WTC11 (cell line): Measurements from ENCODE around the gene GDI1. TPM values are rescaled to one million over a fixed set of nuclear protein-coding genes. Genes with fewer than 3 reads are reported as not detected.

Experiments used
- ATAC-seq: fragments of 200-7000 bp; cut with Tn5 transposase; 2 replicates; pipeline ENCODE4 v1.10.0; 2021; ENCODE audit warnings: mild to moderate bottlenecking, moderate library complexity
- CTCF ChIA-PET: fragments of 300-600 bp; sonication (Branson Sonifier 250); formaldehyde crosslinking; loops from one replicate; lab custom pipeline; 2021; ENCODE audit warnings: antibody characterized with exemption; lab: Charles Lee
- POLR2A ChIA-PET: fragments of 350-600 bp; sonication (Branson Sonifier 250); formaldehyde crosslinking; loops from one replicate; lab custom pipeline; 2021; ENCODE audit warnings: antibody characterized with exemption; lab: Charles Lee
- DNase-seq: peaks from one replicate; pipeline ENCODE4 v3.0.0; 2021; ENCODE audit warnings: low spot score
- H3K27ac Mint-ChIP-seq: 2 replicates; pipeline ENCODE4 v1.8.0; 2021; ENCODE audit warnings: mixed read lengths
- H3K27me3 Mint-ChIP-seq: 2 replicates; pipeline ENCODE4 v1.8.0; 2021; ENCODE audit warnings: low read depth, mild to moderate bottlenecking, moderate library complexity, mixed read lengths
- H3K36me3 Mint-ChIP-seq: 2 replicates; pipeline ENCODE4 v1.8.0; 2021; ENCODE audit warnings: mixed read lengths
- H3K4me1 Mint-ChIP-seq: 2 replicates; pipeline ENCODE4 v1.8.0; 2022; ENCODE audit warnings: mixed read lengths
- H3K4me3 Mint-ChIP-seq: 2 replicates; pipeline ENCODE4 v1.8.0; 2021; ENCODE audit warnings: mild to moderate bottlenecking, moderate library complexity, mixed read lengths
- H3K9me3 Mint-ChIP-seq: 2 replicates; pipeline ENCODE4 v1.8.0; 2021; ENCODE audit warnings: mixed read lengths
- ELF4 ChIP-seq: sonication (generic); formaldehyde crosslinking; IDR thresholded peaks from 2 replicates; pipeline ENCODE4 v1.8.1; 2022; ENCODE audit warnings: low read depth, mild to moderate bottlenecking, moderate library complexity, missing genetic modification reagents
- EMX1 ChIP-seq: fragments of 250-450 bp; sonication (Bioruptor Pico); IDR thresholded peaks from 2 replicates; pipeline ENCODE4 v1.8.0; 2021; ENCODE audit warnings: mild to moderate bottlenecking
- ETV6 ChIP-seq: sonication (generic); formaldehyde crosslinking; IDR thresholded peaks from 2 replicates; pipeline ENCODE4 v1.8.1; 2022; ENCODE audit warnings: mild to moderate bottlenecking, missing genetic modification reagents
- FOXP4 ChIP-seq: sonication (generic); formaldehyde crosslinking; IDR thresholded peaks from 2 replicates; pipeline ENCODE4 v1.8.0; 2022; ENCODE audit warnings: mild to moderate bottlenecking, missing genetic modification reagents
- HMGXB4 ChIP-seq: sonication (generic); formaldehyde crosslinking; IDR thresholded peaks from 2 replicates; pipeline ENCODE4 v1.8.1; 2023; ENCODE audit warnings: mild to moderate bottlenecking, moderate library complexity, missing genetic modification reagents
- JAZF1 ChIP-seq: fragments of 250-450 bp; sonication (Bioruptor Pico); IDR thresholded peaks from 2 replicates; pipeline ENCODE4 v1.9.0; 2021; ENCODE audit warnings: moderate library complexity, mild to moderate bottlenecking, inconsistent platforms
- KAT7 ChIP-seq: sonication (generic); formaldehyde crosslinking; IDR thresholded peaks from 2 replicates; pipeline ENCODE4 v1.8.1; 2023; ENCODE audit warnings: missing genetic modification reagents, mild to moderate bottlenecking, borderline replicate concordance
- MXD4 ChIP-seq: fragments of 250-450 bp; sonication (Bioruptor Pico); IDR thresholded peaks from 2 replicates; pipeline ENCODE4 v1.8.0; 2021; ENCODE audit warnings: mild to moderate bottlenecking, moderate library complexity, borderline replicate concordance
- RORB ChIP-seq: fragments of 250-450 bp; sonication (Bioruptor Pico); IDR thresholded peaks from 2 replicates; pipeline ENCODE4 v1.9.0; 2021; ENCODE audit warnings: mild to moderate bottlenecking
- TEAD1 ChIP-seq: sonication (generic); formaldehyde crosslinking; IDR thresholded peaks from 2 replicates; pipeline ENCODE4 v1.8.0; 2022; ENCODE audit warnings: mild to moderate bottlenecking, missing genetic modification reagents
- TEAD4 ChIP-seq: sonication (generic); formaldehyde crosslinking; IDR thresholded peaks from 2 replicates; pipeline ENCODE4 v1.8.0; 2022; ENCODE audit warnings: mild to moderate bottlenecking, missing genetic modification reagents
- USF2 ChIP-seq: sonication (generic); formaldehyde crosslinking; IDR thresholded peaks from 2 replicates; pipeline ENCODE4 v1.8.1; 2023; ENCODE audit warnings: mild to moderate bottlenecking, missing genetic modification reagents, moderate library complexity
- ZBTB43 ChIP-seq: sonication (generic); formaldehyde crosslinking; IDR thresholded peaks from 2 replicates; pipeline ENCODE4 v1.8.1; 2023; ENCODE audit warnings: mild to moderate bottlenecking, missing genetic modification reagents
- ZNF423 ChIP-seq: fragments of 250-450 bp; sonication (Bioruptor Pico); IDR thresholded peaks from 2 replicates; pipeline ENCODE4 v2.1.2; 2022; ENCODE audit warnings: mild to moderate bottlenecking, moderate library complexity
- ZNF671 ChIP-seq: fragments of 250-450 bp; sonication (Bioruptor Pico); IDR thresholded peaks from 2 replicates; pipeline ENCODE4 v1.8.0; 2021; ENCODE audit warnings: mild to moderate bottlenecking
- total RNA-seq: library from RNA; stranded (reverse); gene quantifications from 3 replicates; pipeline ENCODE4 v1.2.3, GENCODE V29; 2021
- TF ChIP-seq, protein P1 (sequence below): sonication (generic); formaldehyde crosslinking; IDR thresholded peaks from 2 replicates; pipeline ENCODE4 v1.8.1; 2022; ENCODE audit warnings: low read depth, missing genetic modification reagents, borderline replicate concordance
- TF ChIP-seq, protein P2 (sequence below): sonication (generic); formaldehyde crosslinking; IDR thresholded peaks from 2 replicates; pipeline ENCODE4 v1.8.1; 2022; ENCODE audit warnings: missing genetic modification reagents, borderline replicate concordance
- TF ChIP-seq, protein P3 (sequence below): fragments of 250-450 bp; sonication (Bioruptor Pico); IDR thresholded peaks from 2 replicates; pipeline ENCODE4 v1.8.0; 2021; ENCODE audit warnings: mild to moderate bottlenecking
- TF ChIP-seq, protein P4 (sequence below): sonication (generic); formaldehyde crosslinking; IDR thresholded peaks from 2 replicates; pipeline ENCODE4 v1.8.0; 2023; ENCODE audit warnings: missing genetic modification reagents
- TF ChIP-seq, protein P5 (sequence below): sonication (generic); formaldehyde crosslinking; IDR thresholded peaks from 2 replicates; pipeline ENCODE4 v1.8.0; 2023; ENCODE audit warnings: missing genetic modification reagents, mild to moderate bottlenecking, borderline replicate concordance

Gene GDI1
- total RNA-seq, 1 experiment from 2014 or later = 108 TPM

DNA sequence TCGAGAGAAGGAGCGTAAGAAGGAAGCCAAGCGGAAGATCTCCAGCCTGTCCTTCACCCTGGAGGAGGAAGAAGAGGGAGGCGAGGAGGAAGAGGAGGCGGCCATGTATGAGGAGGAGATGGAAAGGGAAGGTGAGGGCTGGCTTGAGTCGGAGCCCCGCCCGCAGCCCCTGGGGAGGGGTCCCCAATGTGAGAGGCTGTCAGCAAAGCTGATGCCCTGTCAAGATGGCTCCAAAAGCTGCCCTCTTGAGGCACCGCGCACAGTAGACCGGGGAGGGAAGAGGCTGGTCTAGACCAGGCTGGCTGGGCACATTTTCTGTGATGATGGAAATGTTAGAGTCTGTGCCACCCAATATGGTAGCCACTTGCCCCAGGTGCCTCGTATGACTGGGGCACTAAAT lies 9.5 kb downstream of the GDI1 start:
- Mint-ChIP-seq H3K27ac (no peak overlapping the region), H3K36me3 (peaks cover 9% of the 10 kb centered on the region), H3K4me3 (no peak overlapping the region), H3K4me1 (no peaks in the 10 kb centered on the region), H3K27me3 (no peaks in the 10 kb centered on the region), H3K9me3 (no peaks in the 10 kb centered on the region)
- DNase-seq = no peak
- ChIA-PET POLR2A (no interaction called here), CTCF (no interaction called here)
- TF ChIP-seq, protein P1, sequence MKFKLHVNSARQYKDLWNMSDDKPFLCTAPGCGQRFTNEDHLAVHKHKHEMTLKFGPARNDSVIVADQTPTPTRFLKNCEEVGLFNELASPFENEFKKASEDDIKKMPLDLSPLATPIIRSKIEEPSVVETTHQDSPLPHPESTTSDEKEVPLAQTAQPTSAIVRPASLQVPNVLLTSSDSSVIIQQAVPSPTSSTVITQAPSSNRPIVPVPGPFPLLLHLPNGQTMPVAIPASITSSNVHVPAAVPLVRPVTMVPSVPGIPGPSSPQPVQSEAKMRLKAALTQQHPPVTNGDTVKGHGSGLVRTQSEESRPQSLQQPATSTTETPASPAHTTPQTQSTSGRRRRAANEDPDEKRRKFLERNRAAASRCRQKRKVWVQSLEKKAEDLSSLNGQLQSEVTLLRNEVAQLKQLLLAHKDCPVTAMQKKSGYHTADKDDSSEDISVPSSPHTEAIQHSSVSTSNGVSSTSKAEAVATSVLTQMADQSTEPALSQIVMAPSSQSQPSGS = no peak
- no peak for TF ChIP-seq MXD4 (CRISPR knock-in tag)
- no peak for TF ChIP-seq TEAD4 (CRISPR knock-in tag)
- TF ChIP-seq, protein P2, sequence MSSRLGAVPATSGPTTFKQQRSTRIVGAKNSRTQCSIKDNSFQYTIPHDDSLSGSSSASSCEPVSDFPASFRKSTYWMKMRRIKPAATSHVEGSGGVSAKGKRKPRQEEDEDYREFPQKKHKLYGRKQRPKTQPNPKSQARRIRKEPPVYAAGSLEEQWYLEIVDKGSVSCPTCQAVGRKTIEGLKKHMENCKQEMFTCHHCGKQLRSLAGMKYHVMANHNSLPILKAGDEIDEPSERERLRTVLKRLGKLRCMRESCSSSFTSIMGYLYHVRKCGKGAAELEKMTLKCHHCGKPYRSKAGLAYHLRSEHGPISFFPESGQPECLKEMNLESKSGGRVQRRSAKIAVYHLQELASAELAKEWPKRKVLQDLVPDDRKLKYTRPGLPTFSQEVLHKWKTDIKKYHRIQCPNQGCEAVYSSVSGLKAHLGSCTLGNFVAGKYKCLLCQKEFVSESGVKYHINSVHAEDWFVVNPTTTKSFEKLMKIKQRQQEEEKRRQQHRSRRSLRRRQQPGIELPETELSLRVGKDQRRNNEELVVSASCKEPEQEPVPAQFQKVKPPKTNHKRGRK (CRISPR knock-in tag) = no peak
- TF ChIP-seq, protein P3, sequence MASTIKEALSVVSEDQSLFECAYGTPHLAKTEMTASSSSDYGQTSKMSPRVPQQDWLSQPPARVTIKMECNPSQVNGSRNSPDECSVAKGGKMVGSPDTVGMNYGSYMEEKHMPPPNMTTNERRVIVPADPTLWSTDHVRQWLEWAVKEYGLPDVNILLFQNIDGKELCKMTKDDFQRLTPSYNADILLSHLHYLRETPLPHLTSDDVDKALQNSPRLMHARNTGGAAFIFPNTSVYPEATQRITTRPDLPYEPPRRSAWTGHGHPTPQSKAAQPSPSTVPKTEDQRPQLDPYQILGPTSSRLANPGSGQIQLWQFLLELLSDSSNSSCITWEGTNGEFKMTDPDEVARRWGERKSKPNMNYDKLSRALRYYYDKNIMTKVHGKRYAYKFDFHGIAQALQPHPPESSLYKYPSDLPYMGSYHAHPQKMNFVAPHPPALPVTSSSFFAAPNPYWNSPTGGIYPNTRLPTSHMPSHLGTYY (CRISPR knock-in tag) = no peak
- TF ChIP-seq ZBTB43 (CRISPR knock-in tag) = no peak
- TF ChIP-seq TEAD1 (CRISPR knock-in tag) = no peak
- TF ChIP-seq FOXP4 (CRISPR knock-in tag) = no peak
- TF ChIP-seq ZNF423 = no peak
- no peak for TF ChIP-seq HMGXB4 (CRISPR knock-in tag)
- TF ChIP-seq RORB = no peak
- no peak for TF ChIP-seq KAT7 (CRISPR knock-in tag)
- no peak for TF ChIP-seq ELF4 (CRISPR knock-in tag)
- TF ChIP-seq, protein P4, sequence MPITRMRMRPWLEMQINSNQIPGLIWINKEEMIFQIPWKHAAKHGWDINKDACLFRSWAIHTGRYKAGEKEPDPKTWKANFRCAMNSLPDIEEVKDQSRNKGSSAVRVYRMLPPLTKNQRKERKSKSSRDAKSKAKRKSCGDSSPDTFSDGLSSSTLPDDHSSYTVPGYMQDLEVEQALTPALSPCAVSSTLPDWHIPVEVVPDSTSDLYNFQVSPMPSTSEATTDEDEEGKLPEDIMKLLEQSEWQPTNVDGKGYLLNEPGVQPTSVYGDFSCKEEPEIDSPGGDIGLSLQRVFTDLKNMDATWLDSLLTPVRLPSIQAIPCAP (CRISPR knock-in tag) = no peak
- no peak for TF ChIP-seq JAZF1 (CRISPR knock-in tag)
- no peak for TF ChIP-seq ETV6 (CRISPR knock-in tag)
- no peak for ATAC-seq

- Mint-ChIP-seq H3K36me3 (peaks cover 6% of the 10 kb centered on the region), H3K27ac (no peak overlapping the region), H3K4me1 (no peaks in the 10 kb centered on the region), H3K4me3 (no peak overlapping the region), H3K9me3 (no peaks in the 10 kb centered on the region), H3K27me3 (no peaks in the 10 kb centered on the region)
- ATAC-seq (no peak), DNase-seq (no peak)
- ChIA-PET CTCF (interaction anchor here (0.7 kb wide), 1 partner anchor 24 kb away, joined by 3 read pairs; no protein-coding TSS in a partner anchor), POLR2A (no interaction called here)
- TF ChIP-seq, protein P5, sequence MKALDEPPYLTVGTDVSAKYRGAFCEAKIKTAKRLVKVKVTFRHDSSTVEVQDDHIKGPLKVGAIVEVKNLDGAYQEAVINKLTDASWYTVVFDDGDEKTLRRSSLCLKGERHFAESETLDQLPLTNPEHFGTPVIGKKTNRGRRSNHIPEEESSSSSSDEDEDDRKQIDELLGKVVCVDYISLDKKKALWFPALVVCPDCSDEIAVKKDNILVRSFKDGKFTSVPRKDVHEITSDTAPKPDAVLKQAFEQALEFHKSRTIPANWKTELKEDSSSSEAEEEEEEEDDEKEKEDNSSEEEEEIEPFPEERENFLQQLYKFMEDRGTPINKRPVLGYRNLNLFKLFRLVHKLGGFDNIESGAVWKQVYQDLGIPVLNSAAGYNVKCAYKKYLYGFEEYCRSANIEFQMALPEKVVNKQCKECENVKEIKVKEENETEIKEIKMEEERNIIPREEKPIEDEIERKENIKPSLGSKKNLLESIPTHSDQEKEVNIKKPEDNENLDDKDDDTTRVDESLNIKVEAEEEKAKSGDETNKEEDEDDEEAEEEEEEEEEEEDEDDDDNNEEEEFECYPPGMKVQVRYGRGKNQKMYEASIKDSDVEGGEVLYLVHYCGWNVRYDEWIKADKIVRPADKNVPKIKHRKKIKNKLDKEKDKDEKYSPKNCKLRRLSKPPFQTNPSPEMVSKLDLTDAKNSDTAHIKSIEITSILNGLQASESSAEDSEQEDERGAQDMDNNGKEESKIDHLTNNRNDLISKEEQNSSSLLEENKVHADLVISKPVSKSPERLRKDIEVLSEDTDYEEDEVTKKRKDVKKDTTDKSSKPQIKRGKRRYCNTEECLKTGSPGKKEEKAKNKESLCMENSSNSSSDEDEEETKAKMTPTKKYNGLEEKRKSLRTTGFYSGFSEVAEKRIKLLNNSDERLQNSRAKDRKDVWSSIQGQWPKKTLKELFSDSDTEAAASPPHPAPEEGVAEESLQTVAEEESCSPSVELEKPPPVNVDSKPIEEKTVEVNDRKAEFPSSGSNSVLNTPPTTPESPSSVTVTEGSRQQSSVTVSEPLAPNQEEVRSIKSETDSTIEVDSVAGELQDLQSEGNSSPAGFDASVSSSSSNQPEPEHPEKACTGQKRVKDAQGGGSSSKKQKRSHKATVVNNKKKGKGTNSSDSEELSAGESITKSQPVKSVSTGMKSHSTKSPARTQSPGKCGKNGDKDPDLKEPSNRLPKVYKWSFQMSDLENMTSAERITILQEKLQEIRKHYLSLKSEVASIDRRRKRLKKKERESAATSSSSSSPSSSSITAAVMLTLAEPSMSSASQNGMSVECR (CRISPR knock-in tag) = no peak
- no peak for TF ChIP-seq EMX1 (CRISPR knock-in tag)
- no peak for TF ChIP-seq ZNF671
- TF ChIP-seq USF2 (CRISPR knock-in tag) = no peak
These were observed 11.5 kb downstream of the GDI1 start for GRCh38 chrX:154448484-154448883.
